ENCODE results near the gene MEGF11.

Gene MEGF11

DNA sequence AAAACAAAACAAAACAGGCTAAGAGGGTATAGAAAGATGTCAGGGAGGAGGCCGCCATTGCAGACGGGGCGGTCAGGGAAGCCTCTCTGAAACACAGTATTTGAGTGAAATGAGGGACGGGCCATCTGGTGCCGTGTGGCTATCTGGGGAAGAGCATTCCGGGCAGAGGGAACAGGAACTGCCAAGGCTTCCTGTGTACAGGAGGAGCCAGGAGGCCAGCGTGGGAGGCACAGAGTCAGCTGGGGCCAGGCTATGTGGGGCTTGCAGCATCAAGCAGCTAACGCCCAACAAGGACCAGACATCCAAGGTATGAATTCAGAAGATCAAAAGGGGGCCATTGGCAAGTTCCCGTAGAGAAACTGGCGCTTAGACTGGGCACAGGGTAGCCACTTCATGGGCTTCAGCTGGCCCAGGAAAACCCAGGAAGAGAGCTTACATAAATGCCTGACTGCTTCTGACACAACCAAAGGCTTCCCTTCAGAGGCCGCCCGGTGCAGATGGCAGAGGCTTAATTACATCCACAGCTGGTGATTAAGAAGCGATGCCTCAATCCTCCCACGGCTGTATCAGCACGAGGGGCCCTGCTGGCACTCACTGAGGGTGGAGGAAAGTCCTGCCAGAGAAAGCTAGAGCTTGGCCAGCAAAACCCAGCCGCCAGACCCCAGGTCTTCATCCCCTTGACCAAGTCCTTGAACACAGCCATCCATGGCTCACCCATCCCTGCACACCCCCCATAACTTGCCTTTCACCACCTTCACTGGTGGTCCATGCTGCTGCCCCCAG, 144.9 kb downstream of the MEGF11 start:
- no peak for DNase-seq

- DNase-seq = no peak
Measured at GRCh38 chr15:66107070-66107469, 146.5 kb downstream of the MEGF11 start.

DNA sequence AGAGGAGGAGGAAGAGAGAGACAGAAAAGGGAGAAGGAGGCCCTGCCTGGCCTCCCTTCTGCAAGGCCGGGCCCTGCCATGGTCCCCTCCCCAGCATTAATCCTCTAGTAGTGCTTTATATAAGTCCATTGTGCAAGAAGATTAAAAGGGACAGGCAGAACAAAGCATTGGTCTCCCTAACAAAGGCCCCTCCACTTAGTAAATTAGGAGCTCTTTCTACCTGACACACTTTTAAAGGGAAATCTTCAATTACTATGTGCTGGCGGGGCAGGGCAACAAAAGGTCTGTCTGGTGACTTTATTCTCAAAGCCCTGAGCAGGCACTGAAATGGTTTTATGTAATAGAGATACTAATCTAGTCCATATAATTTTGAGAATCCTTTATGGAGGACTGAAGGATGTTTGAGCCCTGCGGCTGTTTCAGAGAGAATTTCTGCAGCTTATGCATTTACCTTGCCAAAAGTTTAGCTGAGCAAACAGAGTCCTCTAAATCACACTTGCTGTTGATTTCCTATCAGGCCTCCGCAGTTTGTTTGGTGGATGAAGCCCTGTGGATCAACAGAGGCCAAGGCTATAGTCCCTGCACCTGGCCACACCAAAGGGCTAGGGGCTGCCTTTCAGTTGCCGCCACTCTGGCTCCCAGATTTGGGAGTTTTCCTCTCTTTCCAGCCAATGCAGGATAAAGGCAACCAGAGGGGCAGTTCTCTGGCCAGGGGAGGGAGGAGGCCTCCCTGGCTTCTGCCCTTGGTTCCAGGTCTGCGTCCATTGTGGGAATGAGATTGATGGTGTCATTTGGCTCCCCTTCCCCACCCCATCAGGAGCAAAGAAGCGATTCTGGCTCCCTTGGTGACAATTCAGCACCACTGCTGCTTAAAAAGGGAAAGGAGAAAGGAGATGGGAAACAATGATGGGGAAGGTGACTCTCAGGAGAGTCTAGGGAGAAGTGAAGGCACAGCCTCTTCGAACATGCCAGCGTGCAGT, 148.0 kb downstream of the MEGF11 start:
- no peak for DNase-seq

DNA sequence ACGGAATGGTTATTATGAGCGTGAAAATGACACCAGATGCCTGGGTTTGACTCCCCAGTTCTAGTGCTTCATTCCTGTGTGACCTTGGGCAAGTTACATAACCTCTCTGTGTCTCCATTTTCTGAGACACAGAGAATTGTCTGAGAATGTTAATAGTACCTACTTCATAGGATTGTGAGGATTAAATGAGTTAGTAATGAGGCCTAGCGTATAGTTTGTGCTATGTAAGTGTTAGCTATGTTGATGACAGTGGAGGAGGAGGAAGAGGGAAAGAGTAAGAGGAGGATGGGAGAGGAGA, 150.3 kb downstream of the MEGF11 start:
- DNase-seq = no peak

- no peak for DNase-seq
Measured at GRCh38 chr15:66102563-66103292, 150.8 kb downstream of the MEGF11 start.

GRCh38 chr15:66101715-66102395, 151.7 kb downstream of the MEGF11 start:
- no peak for DNase-seq

DNA sequence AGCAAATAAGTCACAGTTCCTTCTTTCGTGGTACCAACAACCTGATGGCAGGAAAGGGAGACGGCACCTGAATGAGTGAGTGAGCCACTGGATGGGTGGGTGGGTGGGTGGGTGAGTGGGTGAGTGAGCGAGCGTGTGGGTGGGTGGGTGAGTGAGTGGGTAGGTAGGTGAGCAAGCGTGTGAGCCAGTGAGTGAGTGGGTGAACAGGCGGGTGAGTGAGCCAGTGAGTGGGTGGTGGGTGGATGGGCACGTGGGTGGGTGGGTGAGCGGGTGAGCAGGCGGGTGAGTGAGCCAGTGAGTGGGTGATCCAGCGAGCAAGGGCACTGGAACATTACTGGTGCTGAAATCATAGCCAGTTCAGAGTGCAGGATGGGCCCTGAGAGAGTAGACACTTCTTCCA, 152.8 kb downstream of the MEGF11 start:
- DNase-seq = no peak

DNA sequence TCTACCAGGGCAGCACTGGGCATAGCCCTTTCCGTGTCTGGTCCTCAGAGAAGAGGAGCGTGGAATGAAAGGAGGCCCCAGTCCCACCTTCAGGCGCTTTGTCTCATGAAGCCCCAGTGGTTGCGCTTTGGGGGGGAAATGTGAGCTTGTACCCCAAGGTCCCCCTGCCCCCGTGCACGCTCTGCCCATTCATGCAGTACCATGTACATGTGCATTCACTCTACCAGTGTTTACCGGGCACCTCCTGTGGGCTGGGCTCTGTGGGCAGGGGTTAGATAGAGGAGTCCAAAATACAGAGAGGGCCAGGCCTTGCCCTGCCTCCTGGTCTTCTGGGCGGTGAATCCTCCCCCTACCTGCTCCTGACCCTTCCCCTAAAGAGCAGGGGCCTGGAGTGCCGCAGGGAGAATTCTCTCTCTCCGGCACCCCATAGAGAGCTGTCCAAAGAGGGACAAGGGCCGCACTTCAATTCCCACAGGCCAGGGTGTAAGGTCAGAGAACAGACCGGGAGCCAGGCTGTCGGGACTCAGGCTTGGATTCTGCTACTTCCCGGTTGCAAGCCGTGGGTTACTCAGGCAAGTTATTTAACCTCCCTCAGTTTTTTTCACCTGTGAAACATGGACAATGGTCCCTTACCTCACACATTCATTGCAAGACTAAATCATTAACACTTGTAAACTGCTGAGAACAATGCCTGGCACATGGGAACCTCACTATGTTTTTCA, 153.4 kb downstream of the MEGF11 start:
- DNase-seq = no peak

GRCh38 chr15:66098022-66098363, 155.6 kb downstream of the MEGF11 start:
- no peak for DNase-seq

GRCh38 chr15:66097151-66098021, 156.2 kb downstream of the MEGF11 start:
- DNase-seq = no peak

DNA sequence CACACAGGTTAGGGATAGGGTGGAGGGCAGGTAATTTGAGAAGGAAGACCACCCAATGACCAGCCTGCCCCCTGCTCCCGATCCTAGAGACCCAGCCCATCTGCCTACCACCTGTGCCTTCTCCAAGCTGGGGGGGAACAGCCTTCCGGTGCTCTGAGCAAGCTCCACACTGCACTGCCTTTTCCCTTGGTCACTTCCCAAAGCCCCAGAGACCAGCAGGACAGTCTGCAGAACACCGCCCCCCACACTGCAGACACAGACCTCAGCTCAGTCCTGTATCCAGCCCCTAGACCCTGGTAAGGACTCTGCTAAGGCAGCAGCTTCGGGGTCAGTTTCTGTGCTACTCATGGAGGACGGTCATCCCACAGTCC, 156.9 kb downstream of the MEGF11 start:
- DNase-seq = no peak

DNA sequence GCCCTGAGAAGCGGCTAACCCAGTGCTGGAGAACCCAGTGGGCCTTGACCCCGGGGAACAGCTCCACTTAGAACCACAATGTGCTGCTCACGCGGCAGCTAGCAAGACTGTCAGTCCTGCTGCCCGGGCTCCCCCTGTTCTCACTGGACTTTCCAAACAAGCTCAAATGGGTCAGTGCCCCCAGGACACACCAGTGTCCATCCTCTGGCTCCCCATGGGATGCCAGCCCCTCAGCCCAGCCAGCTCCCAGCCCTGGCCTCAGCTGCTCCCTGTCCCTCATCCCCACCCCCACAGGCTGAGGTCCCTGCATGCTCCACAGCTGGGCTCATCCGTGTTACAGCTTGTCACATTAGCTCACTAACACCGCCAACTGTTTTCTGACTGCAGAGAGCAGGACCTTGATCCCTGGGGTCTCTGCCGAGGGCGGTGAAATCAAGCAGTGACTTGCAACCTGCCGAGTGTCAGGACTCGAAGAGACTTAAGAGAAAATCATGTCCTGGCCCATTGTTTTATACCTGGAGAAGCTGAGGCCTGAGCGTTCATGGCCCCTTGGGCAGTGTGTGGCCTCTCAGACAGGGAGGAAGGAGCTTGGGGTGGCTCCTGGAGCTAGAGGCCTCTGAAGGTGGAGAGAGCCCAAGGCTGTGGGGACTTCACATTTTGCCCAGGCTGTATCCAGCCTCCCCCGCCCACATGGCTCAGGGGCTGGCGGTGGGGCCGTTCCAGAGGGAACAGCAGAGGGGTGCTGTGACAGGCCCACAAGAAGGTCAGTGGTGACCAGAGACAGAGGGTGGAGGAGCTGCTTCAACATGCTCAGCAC, 157.5 kb downstream of the MEGF11 start:
- no peak for DNase-seq

DNA sequence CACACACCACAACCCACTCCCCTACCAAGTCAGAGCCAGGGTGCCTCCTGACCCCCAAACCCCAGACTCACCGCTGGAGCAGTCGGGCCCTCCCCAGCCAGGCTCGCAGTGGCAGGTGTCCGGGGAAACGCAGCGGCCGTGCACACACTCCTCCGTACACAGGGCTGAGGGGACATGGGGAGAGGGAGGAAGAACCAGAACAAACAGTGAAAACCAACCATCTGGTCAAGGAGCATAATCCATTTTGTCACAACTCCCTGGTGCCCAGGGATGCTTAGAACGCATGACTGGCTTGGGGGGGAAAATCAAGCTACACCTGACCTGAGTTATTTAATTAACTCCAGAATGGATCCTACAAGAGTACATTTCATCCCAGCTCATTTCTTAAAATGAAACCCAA, 159.2 kb downstream of the MEGF11 start:
- no peak for DNase-seq

- DNase-seq = no peak
Measured at GRCh38 chr15:66092053-66093016, 161.2 kb downstream of the MEGF11 start.

DNA sequence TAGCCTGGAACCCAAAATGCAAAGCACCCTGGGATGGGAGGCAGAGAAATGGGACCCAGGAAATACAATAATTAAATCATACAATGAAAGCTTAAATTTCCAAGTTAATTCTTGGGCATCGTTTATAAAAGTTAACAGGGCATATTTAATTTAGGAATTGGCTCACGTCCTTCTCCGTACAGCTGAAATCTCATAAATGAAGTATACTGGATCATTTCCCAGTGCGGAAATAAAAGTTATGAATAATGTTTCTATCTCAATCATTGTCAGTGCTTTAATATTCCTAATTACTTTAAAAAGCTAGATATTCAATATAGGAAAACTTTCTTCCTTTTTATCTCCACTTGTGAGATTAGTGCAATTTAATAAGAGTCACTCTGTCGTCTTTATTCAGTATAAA, 164.0 kb downstream of the MEGF11 start:
- DNase-seq = no peak

DNA sequence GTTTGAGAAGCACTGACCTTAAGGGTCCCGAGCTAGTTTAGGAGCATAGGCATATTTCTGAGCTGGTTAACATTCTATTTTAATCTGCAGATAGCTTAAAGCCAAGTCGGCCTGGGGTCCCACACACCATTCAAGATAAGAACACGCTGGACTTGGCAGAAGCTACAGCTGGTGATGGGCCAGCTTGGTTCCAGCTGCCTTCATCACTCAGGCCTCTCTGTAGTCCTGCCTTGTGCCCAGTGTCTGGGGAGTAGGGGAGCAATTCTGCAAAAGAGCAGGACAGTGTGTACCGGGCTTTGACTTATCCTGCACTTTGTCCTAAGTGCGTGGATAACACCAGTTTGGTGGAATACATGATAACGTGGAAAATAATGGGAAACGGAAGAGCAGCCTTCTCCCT, 164.5 kb downstream of the MEGF11 start:
- DNase-seq = no peak

DNA sequence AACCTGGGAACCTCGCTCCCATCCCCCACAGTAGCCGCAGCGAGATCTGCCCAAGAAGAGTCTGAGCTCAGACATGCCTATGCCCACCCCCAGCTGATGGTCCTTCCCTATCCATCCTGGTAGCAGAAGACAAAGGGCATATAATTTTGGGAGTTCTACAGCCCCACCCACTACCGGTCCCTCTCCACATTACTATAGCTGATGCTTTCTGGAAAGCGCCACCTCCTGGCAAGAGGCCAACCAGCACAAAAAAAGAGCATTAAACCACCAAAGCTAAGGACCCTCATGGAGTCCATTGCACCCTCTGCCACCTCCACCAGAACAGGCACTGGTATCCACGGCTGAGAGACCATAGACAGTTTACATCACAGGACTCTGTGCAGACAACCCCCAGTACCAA, 168.4 kb downstream of the MEGF11 start:
- no peak for DNase-seq

GRCh38 chr15:66084704-66085103, 168.8 kb downstream of the MEGF11 start:
- DNase-seq = no peak

GRCh38 chr15:66080717-66081398, 172.7 kb downstream of the MEGF11 start:
- DNase-seq = no peak

Measured in stimulated activated CD4-positive, alpha-beta T cell treated with anti-CD3 and anti-CD28 coated beads, Interleukin-4, amount 100 ng/mL, for 1 hour (primary cell).